ENCODE results near the gene C11orf98.
"Not testable (repeated sequence)": the region's sequence is repeated elsewhere in the genome, so short reads cannot be mapped to it uniquely, and the experiment has no call there.

Gene C11orf98

GRCh38 chr11:62687508-62688396 lies 22.7 kb upstream of the C11orf98 start:
- peaks cover 8 to 29% (median 26%) of the 10 kb centered on the region in 5 donors for H3K4me1 ChIP-seq (ENCODE audit: control insufficient read depth in 5 of 5, insufficient read depth in 5 of 5, low read length in 5 of 5)
- H3K36me3 ChIP-seq (ENCODE audit: control insufficient read depth in 5 of 5, insufficient read depth in 5 of 5, low read length in 5 of 5), result peaks cover 0 to 29% (median 21%) of the 10 kb centered on the region in 5 donors
- peak overlapping the region in 2 of 5 donors; percentile 25 to 62 for H3K9ac ChIP-seq (ENCODE audit: low read length in 5 of 5)
- H3K9me3 ChIP-seq (ENCODE audit: control insufficient read depth in 5 of 5, low read length in 5 of 5), result no peaks in the 10 kb centered on the region
- peak overlapping the region; percentile 69 for H3K27ac ChIP-seq (ENCODE audit: low read depth, low read length)
- peak overlapping the region; percentile 43 to 80 (median 59) for H3K4me3 ChIP-seq (ENCODE audit: low read depth in 1 of 5, low read length in 5 of 5)
- H3K27me3 ChIP-seq (ENCODE audit: control insufficient read depth in 5 of 5, insufficient read depth in 4 of 5, low read length in 5 of 5), result no peaks in the 10 kb centered on the region

DNA sequence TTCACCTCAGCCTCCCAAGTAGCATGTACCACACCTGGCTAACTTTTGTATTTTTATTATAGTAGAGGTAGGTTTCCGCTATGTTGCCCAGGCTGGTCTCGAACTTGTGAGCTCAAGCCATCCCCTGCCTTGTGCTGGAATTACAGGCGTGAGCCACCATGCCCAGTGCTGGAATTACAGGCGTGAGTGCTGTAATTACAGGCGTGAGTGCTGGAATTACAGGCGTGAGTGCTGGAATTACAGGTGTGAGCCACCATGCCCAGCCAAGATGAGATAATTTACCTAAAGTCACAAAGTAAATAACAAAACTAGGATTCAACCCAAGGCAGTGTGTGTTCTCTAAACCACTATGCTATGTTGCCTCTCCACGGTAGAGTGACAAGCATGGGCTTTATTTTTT lies 17.5 kb upstream of the C11orf98 start:
- no peak overlapping the region for H3K4me3 ChIP-seq (ENCODE audit: low read depth in 1 of 5, low read length in 5 of 5)
- H3K9ac ChIP-seq (ENCODE audit: low read length in 5 of 5), result no peak overlapping the region
- peaks cover 10 to 31% (median 20%) of the 10 kb centered on the region in 5 donors for H3K4me1 ChIP-seq (ENCODE audit: control insufficient read depth in 5 of 5, insufficient read depth in 5 of 5, low read length in 5 of 5)
- H3K27ac ChIP-seq (ENCODE audit: low read depth, low read length), result no peak overlapping the region
- no peaks in the 10 kb centered on the region for H3K9me3 ChIP-seq (ENCODE audit: control insufficient read depth in 5 of 5, low read length in 5 of 5)
- H3K27me3 ChIP-seq (ENCODE audit: control insufficient read depth in 5 of 5, insufficient read depth in 4 of 5, low read length in 5 of 5), result no peaks in the 10 kb centered on the region
- peaks cover 0 to 5% (median 4%) of the 10 kb centered on the region in 5 donors for H3K36me3 ChIP-seq (ENCODE audit: control insufficient read depth in 5 of 5, insufficient read depth in 5 of 5, low read length in 5 of 5)

DNA sequence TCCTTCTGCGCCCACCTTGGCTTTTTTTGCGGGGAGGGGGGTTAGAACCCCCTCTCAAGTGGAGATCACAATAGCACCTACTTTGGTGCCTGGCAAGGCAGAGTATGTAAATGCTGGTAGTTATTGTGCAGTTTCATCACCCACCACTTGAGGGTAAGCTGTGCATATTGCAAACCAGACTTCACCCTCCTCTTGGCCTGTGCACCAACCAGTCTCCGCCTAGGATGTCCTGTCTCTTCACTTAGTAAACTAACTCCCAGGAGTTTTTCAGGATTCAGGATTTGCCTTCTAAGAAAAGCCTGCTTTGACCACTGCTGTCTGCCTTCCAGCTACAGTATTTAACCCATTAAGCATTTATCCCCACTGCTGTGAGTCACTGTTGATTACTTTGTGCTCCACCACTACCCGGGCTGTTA lies 15.8 kb upstream of the C11orf98 start:
- H3K27ac ChIP-seq (ENCODE audit: low read depth, low read length), result peak overlapping the region; percentile 79
- no peaks in the 10 kb centered on the region for H3K27me3 ChIP-seq (ENCODE audit: control insufficient read depth in 5 of 5, insufficient read depth in 4 of 5, low read length in 5 of 5)
- H3K9me3 ChIP-seq (ENCODE audit: control insufficient read depth in 5 of 5, low read length in 5 of 5), result no peaks in the 10 kb centered on the region
- no peak overlapping the region for H3K4me3 ChIP-seq (ENCODE audit: low read depth in 1 of 5, low read length in 5 of 5)
- H3K4me1 ChIP-seq (ENCODE audit: control insufficient read depth in 5 of 5, insufficient read depth in 5 of 5, low read length in 5 of 5), result peaks cover 10 to 35% (median 23%) of the 10 kb centered on the region in 5 donors
- peaks cover 9 to 20% (median 19%) of the 10 kb centered on the region in 5 donors for H3K36me3 ChIP-seq (ENCODE audit: control insufficient read depth in 5 of 5, insufficient read depth in 5 of 5, low read length in 5 of 5)
- peak overlapping the region in 1 of 5 donors; percentile 16 for H3K9ac ChIP-seq (ENCODE audit: low read length in 5 of 5)

GRCh38 chr11:62678770-62679696 lies 14.0 kb upstream of the C11orf98 start, which contains the start of gene UBXN1:
UBXN1 (minus strand) TSS chr11:62679073; CDS start chr11:62678923, 150 bp downstream.
- Histone ChIP-seq H3K9me3 (ENCODE audit: control insufficient read depth in 5 of 5, low read length in 5 of 5) (no peaks in the 10 kb centered on the region), H3K9ac (ENCODE audit: low read length in 5 of 5) (peak within 1 kb of the TSS; percentile 91 to 98 (median 97)), H3K4me3 (ENCODE audit: low read depth in 1 of 5, low read length in 5 of 5) (peak within 1 kb of the TSS; percentile 79 to 93 (median 86)), H3K36me3 (ENCODE audit: control insufficient read depth in 5 of 5, insufficient read depth in 5 of 5, low read length in 5 of 5) (peaks cover 12 to 27% (median 19%) of the 10 kb centered on the region in 5 donors), H3K27ac (ENCODE audit: low read depth, low read length) (peak within 1 kb of the TSS; percentile 98), H3K27me3 (ENCODE audit: control insufficient read depth in 5 of 5, insufficient read depth in 4 of 5, low read length in 5 of 5) (no peaks in the 10 kb centered on the region), H3K4me1 (ENCODE audit: control insufficient read depth in 5 of 5, insufficient read depth in 5 of 5, low read length in 5 of 5) (peaks cover 10 to 35% (median 23%) of the 10 kb centered on the region in 5 donors)

DNA sequence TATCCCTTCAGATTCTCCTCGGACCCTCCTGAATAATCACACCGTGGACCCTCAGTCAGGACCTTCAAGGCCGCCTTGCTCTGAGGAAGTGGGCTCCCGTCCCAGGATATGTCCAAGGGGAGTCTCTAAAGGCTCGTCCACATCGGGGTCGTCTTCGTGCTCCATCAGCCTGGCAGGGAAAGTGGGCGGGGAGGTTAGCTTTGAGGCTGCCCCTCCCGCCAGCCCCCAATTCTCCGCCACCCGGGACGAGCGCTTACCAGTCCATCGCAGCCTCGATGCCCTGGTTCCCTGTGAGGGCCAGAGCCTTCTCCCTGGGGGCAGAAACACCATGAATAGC lies 13.4 kb upstream of the C11orf98 start:
- H3K9me3 ChIP-seq (ENCODE audit: control insufficient read depth in 5 of 5, low read length in 5 of 5), result no peaks in the 10 kb centered on the region
- peaks cover 12 to 33% (median 22%) of the 10 kb centered on the region in 5 donors for H3K36me3 ChIP-seq (ENCODE audit: control insufficient read depth in 5 of 5, insufficient read depth in 5 of 5, low read length in 5 of 5)
- H3K4me3 ChIP-seq (ENCODE audit: low read depth in 1 of 5, low read length in 5 of 5), result peak overlapping the region; percentile 79 to 93 (median 86)
- H3K9ac ChIP-seq (ENCODE audit: low read length in 5 of 5), result peak overlapping the region; percentile 91 to 98 (median 97)
- H3K27me3 ChIP-seq (ENCODE audit: control insufficient read depth in 5 of 5, insufficient read depth in 4 of 5, low read length in 5 of 5), result no peaks in the 10 kb centered on the region
- H3K4me1 ChIP-seq (ENCODE audit: control insufficient read depth in 5 of 5, insufficient read depth in 5 of 5, low read length in 5 of 5), result peaks cover 10 to 37% (median 23%) of the 10 kb centered on the region in 5 donors
- peak overlapping the region; percentile 98 for H3K27ac ChIP-seq (ENCODE audit: low read depth, low read length)

GRCh38 chr11:62677714-62678113 lies 12.7 kb upstream of the C11orf98 start:
- peak overlapping the region; percentile 91 to 98 (median 97) for H3K9ac ChIP-seq (ENCODE audit: low read length in 5 of 5)
- H3K27ac ChIP-seq (ENCODE audit: low read depth, low read length), result peak overlapping the region; percentile 98
- H3K9me3 ChIP-seq (ENCODE audit: control insufficient read depth in 5 of 5, low read length in 5 of 5), result no peaks in the 10 kb centered on the region
- H3K36me3 ChIP-seq (ENCODE audit: control insufficient read depth in 5 of 5, insufficient read depth in 5 of 5, low read length in 5 of 5), result peaks cover 12 to 38% (median 25%) of the 10 kb centered on the region in 5 donors
- no peaks in the 10 kb centered on the region for H3K27me3 ChIP-seq (ENCODE audit: control insufficient read depth in 5 of 5, insufficient read depth in 4 of 5, low read length in 5 of 5)
- H3K4me3 ChIP-seq (ENCODE audit: low read depth in 1 of 5, low read length in 5 of 5), result peak overlapping the region in 4 of 5 donors; percentile 79 to 93 (median 88)
- peaks cover 10 to 44% (median 30%) of the 10 kb centered on the region in 5 donors for H3K4me1 ChIP-seq (ENCODE audit: control insufficient read depth in 5 of 5, insufficient read depth in 5 of 5, low read length in 5 of 5)

GRCh38 chr11:62677156-62677555 lies 12.1 kb upstream of the C11orf98 start:
- peak overlapping the region; percentile 98 for H3K27ac ChIP-seq (ENCODE audit: low read depth, low read length)
- no peaks in the 10 kb centered on the region for H3K9me3 ChIP-seq (ENCODE audit: control insufficient read depth in 5 of 5, low read length in 5 of 5)
- H3K9ac ChIP-seq (ENCODE audit: low read length in 5 of 5), result peak overlapping the region in 3 of 5 donors; percentile 97 to 98 (median 98)
- no peak overlapping the region for H3K4me3 ChIP-seq (ENCODE audit: low read depth in 1 of 5, low read length in 5 of 5)
- peaks cover 12 to 38% (median 25%) of the 10 kb centered on the region in 5 donors for H3K36me3 ChIP-seq (ENCODE audit: control insufficient read depth in 5 of 5, insufficient read depth in 5 of 5, low read length in 5 of 5)
- peaks cover 10 to 49% (median 35%) of the 10 kb centered on the region in 5 donors for H3K4me1 ChIP-seq (ENCODE audit: control insufficient read depth in 5 of 5, insufficient read depth in 5 of 5, low read length in 5 of 5)
- H3K27me3 ChIP-seq (ENCODE audit: control insufficient read depth in 5 of 5, insufficient read depth in 4 of 5, low read length in 5 of 5), result no peaks in the 10 kb centered on the region

DNA sequence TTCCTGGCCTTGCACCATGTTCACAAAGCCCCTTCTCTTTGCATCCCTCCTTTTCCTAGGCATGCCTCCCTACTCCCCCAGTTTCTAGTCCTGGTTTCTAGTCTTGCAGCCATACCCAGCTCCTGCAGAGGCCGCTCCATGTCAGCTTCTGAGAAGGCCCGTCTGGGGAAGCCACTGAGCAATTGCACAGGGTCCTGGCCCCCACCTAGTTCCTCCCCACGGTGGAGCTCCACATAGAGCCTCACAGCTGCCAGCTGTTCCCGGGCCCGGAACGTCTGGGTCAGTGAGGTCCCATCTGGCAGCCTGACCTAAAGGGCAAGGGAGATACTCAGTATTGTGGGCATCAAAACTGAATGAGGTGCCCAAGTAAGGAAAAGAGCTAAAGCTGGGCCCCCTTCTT lies 11.7 kb upstream of the C11orf98 start:
- Histone ChIP-seq H3K36me3 (ENCODE audit: control insufficient read depth in 5 of 5, insufficient read depth in 5 of 5, low read length in 5 of 5) (peaks cover 12 to 38% (median 25%) of the 10 kb centered on the region in 5 donors), H3K4me1 (ENCODE audit: control insufficient read depth in 5 of 5, insufficient read depth in 5 of 5, low read length in 5 of 5) (peaks cover 10 to 53% (median 40%) of the 10 kb centered on the region in 5 donors)

DNA sequence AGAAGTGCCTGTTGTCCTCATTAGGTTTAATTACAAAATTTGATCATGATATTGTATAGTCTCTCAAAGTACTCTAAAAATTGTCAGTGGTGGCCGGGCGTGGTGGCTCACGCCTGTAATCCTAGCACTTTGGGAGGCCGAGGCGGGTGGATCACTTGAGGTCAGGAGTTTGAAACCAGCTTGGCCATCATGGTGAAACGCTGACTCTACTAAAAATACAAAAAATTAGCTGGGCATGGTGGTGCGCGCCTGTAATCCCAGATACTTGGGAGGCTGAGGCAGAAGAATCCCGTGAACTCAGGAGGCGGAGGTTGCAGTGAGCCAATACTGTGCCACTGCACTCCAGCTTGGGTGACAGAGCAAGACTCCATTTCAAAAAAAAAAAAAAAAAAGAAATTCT lies 10.4 kb upstream of the C11orf98 start:
- Histone ChIP-seq H3K36me3 (ENCODE audit: control insufficient read depth in 5 of 5, insufficient read depth in 5 of 5, low read length in 5 of 5) (peaks cover 12 to 38% (median 25%) of the 10 kb centered on the region in 5 donors), H3K4me1 (ENCODE audit: control insufficient read depth in 5 of 5, insufficient read depth in 5 of 5, low read length in 5 of 5) (peaks cover 8 to 51% (median 40%) of the 10 kb centered on the region in 5 donors)
- H3K9me3 ChIP-seq (ENCODE audit: control insufficient read depth in 5 of 5, low read length in 5 of 5); H3K9ac ChIP-seq (ENCODE audit: low read length in 5 of 5); H3K27ac ChIP-seq (ENCODE audit: low read depth, low read length); H3K27me3 ChIP-seq (ENCODE audit: control insufficient read depth in 5 of 5, insufficient read depth in 4 of 5, low read length in 5 of 5); H3K4me3 ChIP-seq (ENCODE audit: low read depth in 1 of 5, low read length in 5 of 5): not testable (repeated sequence)

More for the DNA sequence above, 11.7 kb upstream of the C11orf98 start:
- H3K27ac ChIP-seq (ENCODE audit: low read depth, low read length), result peak overlapping the region; percentile 98
- no peaks in the 10 kb centered on the region for H3K9me3 ChIP-seq (ENCODE audit: control insufficient read depth in 5 of 5, low read length in 5 of 5)
- peak overlapping the region in 2 of 5 donors; percentile 45 to 98 for H3K9ac ChIP-seq (ENCODE audit: low read length in 5 of 5)
- no peaks in the 10 kb centered on the region for H3K27me3 ChIP-seq (ENCODE audit: control insufficient read depth in 5 of 5, insufficient read depth in 4 of 5, low read length in 5 of 5)
- H3K4me3 ChIP-seq (ENCODE audit: low read depth in 1 of 5, low read length in 5 of 5), result no peak overlapping the region
